Suprapubic skin (tissue), 4 donors: ENCODE results near the gene TNXB. TPM values are rescaled to one million over a fixed set of nuclear protein-coding genes. Genes with fewer than 3 reads are reported as not detected.
"Not testable (repeated sequence)": the region's sequence is repeated elsewhere in the genome, so short reads cannot be mapped to it uniquely, and the experiment has no call there.

Experiments used
- DNase-seq, 2 donors: peaks; one replicate each; pipeline ENCODE4 v3.0.0-alpha.2; 2019; ENCODE audit warnings: low spot score in 2 of 2
- H3K27ac ChIP-seq: fragments of 200-600 bp; sonication (generic); one replicate; pipeline ENCODE4 v1.5.1; 2019
- H3K27me3 ChIP-seq: fragments of 200-600 bp; sonication (generic); one replicate; pipeline ENCODE4 v1.5.1; 2019
- H3K36me3 ChIP-seq: fragments of 200-600 bp; sonication (generic); one replicate; pipeline ENCODE4 v1.5.1; 2019
- H3K4me1 ChIP-seq: fragments of 200-600 bp; sonication (generic); one replicate; pipeline ENCODE4 v1.5.1; 2019
- H3K4me3 ChIP-seq: fragments of 200-600 bp; sonication (generic); one replicate; pipeline ENCODE4 v1.5.1; 2019; ENCODE audit warnings: mild to moderate bottlenecking
- H3K9me3 ChIP-seq: fragments of 200-600 bp; sonication (generic); one replicate; pipeline ENCODE4 v1.5.1; 2019
- EP300 ChIP-seq: sonication (generic); formaldehyde crosslinking; IDR thresholded peaks from one replicate; pipeline ENCODE4 v1.6.1; 2017; ENCODE audit warnings: antibody characterized with exemption
- POLR2A ChIP-seq, 2 donors: fragments of 450-650 bp; IDR thresholded peaks; one replicate each; pipeline ENCODE4 v1.6.1; 2017; ENCODE audit warnings: antibody characterized with exemption in 2 of 2, mild to moderate bottlenecking in 2 of 2, moderate library complexity in 2 of 2
- POLR2AphosphoS5 ChIP-seq, 3 donors: sonication (generic); formaldehyde crosslinking; IDR thresholded peaks; one replicate each; pipeline ENCODE4 v1.6.1; 2017; ENCODE audit warnings: antibody characterized with exemption in 3 of 3
- WGBS: methylation state at CpG from one replicate; pipeline ENCODE4 v1.1.5; 2018; 5-methylcytosine and 5-hydroxymethylcytosine counted together
- total RNA-seq, 4 donors: library from RNA; depleted of rRNA; stranded (reverse); fragments of >200 nt; gene quantifications; one replicate each; pipeline ENCODE4 v1.1.0, GENCODE V29; 2016
- TF ChIP-seq, protein P1 (sequence below), 2 donors: fragments of 200-600 bp in 1 of 2; fragments of 450-650 bp in 1 of 2; sonication (generic) in 1 of 2; IDR thresholded peaks; one replicate each; pipeline ENCODE4 v1.5.1; 2016 to 2019; ENCODE audit warnings: antibody characterized with exemption in 2 of 2, mild to moderate bottlenecking in 1 of 2, moderate library complexity in 1 of 2

Gene TNXB
- total RNA-seq, 4 donors from 2014 or later: 25.7 to 52.5 (median 40.2) TPM

DNA sequence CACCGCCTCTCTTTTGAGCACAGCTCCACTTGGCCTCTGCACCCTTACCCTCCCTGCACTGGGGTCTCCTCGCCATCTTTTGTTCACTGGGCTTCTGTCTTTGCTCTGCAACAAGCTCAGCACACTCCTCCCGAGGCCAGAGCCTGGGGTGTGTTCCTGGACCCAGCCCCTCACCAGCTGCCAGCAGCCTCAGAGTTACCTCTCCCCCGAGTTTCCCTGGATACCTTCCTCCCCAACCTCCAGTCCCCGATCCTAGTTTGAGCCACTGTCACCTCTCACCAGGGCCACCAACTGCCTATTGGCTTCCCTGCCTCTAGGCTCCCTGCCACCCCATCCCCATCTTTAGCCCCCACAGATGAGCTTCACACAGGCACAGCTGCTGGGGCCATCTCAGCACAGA lies 58.6 kb downstream of the TNXB start:
- TF ChIP-seq POLR2AphosphoS5 (IDR thresholded peaks at IDR 0.05) (no peak), EP300 (no peak), POLR2A (IDR thresholded peaks at IDR 0.05) (no peak)
- TF ChIP-seq, protein P1, sequence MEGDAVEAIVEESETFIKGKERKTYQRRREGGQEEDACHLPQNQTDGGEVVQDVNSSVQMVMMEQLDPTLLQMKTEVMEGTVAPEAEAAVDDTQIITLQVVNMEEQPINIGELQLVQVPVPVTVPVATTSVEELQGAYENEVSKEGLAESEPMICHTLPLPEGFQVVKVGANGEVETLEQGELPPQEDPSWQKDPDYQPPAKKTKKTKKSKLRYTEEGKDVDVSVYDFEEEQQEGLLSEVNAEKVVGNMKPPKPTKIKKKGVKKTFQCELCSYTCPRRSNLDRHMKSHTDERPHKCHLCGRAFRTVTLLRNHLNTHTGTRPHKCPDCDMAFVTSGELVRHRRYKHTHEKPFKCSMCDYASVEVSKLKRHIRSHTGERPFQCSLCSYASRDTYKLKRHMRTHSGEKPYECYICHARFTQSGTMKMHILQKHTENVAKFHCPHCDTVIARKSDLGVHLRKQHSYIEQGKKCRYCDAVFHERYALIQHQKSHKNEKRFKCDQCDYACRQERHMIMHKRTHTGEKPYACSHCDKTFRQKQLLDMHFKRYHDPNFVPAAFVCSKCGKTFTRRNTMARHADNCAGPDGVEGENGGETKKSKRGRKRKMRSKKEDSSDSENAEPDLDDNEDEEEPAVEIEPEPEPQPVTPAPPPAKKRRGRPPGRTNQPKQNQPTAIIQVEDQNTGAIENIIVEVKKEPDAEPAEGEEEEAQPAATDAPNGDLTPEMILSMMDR (IDR thresholded peaks at IDR 0.05): no peak
- peak in 1 of 2 donors; percentile 50 for DNase-seq
- peaks cover 30% of the 10 kb centered on the region for H3K4me1 ChIP-seq
- H3K27me3 ChIP-seq: no peaks in the 10 kb centered on the region
- peak overlapping the region; percentile 6 for H3K27ac ChIP-seq
- no peak overlapping the region for H3K4me3 ChIP-seq
- 71% methylated on average over 5 of the region's 5 CpGs for WGBS
- H3K36me3 ChIP-seq: peaks cover 16% of the 10 kb centered on the region
- no peaks in the 10 kb centered on the region for H3K9me3 ChIP-seq

DNA sequence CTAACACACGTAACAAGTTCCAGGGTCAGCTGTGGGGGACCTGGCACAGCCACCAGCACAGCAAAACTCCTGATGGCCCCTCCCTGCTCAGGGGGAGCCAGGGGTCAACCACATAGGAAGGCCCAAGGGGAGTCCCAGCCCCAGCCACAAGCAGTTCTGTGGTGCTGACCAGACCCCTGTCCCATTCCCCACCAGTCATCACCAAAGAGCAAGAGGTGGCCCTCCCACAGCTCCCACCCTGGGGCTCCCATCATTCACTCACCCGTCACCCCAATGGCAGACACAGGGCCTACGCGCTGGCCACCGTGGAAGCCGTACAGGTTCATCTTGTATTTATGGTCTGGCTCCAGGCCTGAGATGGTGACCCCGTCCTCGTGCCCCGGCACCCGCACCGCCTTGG lies 59.4 kb downstream of the TNXB start:
- H3K4me1 ChIP-seq: peaks cover 30% of the 10 kb centered on the region
- 91% methylated on average over 1 of the region's 11 CpGs for WGBS
- H3K27ac ChIP-seq: peak overlapping the region; percentile 45
- not testable (repeated sequence) for H3K27me3 ChIP-seq, DNase-seq, H3K9me3 ChIP-seq, H3K4me3 ChIP-seq
- H3K36me3 ChIP-seq: peaks cover 14% of the 10 kb centered on the region

DNA sequence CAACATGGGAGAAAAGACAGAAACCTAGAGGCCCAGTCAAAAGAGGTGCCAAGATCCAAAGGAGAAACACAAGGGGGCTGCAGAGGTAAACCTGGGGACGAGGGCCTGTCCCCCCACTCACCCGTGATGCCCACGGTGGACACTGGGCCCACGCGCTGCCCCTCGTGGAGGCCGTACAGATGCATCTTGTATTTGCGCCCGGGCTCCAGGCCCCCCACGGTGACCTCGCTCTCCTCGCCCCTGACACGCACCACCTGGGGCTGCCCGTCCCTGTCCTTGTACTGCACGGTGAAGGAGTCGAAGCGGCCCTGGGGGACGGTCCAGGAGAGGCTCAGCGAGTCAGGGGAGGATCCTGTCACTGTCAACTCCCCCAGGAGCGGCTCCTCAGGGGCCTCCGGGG lies 60.0 kb downstream of the TNXB start:
- H3K27ac ChIP-seq: peak overlapping the region; percentile 45
- H3K27me3 ChIP-seq, H3K36me3 ChIP-seq, H3K4me3 ChIP-seq, H3K9me3 ChIP-seq: not testable (repeated sequence)
- H3K4me1 ChIP-seq: peaks cover 30% of the 10 kb centered on the region
- 92% methylated on average over 20 of the region's 21 CpGs for WGBS
- peak in 1 of 2 donors; percentile 62 for DNase-seq

DNA sequence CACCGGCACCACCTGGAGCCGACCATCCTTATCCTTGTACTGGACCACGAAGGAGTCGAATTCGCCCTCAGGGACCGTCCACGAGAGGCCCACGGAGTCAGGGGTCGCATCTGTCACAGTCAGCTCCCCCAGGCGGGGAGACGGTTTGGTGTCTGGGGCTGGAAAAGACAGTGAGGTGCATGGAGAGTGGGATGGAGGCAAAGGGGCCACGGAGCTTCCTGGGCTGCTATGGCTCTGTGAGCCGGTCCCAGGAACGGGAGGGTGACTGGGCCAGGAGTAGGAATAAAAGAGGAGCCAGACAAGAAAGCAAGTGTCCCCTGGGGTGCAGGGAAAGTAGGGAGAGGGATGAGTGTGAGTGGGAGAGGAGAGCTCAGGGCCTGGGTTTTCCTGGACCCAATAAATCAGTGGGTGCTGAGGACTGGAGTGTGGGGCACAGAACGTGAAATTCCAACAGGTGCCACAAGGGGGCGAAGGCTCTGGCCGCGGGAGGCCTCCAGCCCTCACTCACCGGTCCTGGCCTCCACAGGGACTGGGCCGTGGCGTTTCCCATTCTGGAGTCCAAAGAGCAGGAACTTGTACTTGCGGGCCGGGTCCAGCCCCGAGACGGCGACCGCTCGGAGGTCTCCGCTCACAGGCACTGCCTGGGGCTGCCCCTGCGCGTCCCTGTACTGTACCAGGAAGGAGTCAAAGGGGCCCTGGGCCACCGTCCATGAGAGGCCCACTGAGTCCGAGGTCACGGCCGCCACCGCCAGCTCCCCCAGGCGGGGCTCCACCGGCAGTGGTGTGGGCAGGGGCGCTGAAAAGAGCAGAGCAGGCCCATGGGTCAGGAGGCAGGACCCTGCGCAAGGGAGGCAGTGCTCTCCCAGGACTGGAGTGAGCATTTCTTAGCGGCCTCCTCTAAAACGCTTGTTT lies 61.0 kb downstream of the TNXB start:
- peak overlapping the region; percentile 93 for H3K27ac ChIP-seq
- no peaks in the 10 kb centered on the region for H3K9me3 ChIP-seq
- TF ChIP-seq EP300: no peak
- TF ChIP-seq, protein P1 (IDR thresholded peaks at IDR 0.05): peak; percentile 73 to 83
- WGBS: 59% methylated on average over 33 of the region's 42 CpGs
- DNase-seq: peak; percentile 85 to 91
- H3K27me3 ChIP-seq: no peaks in the 10 kb centered on the region
- peaks cover 30% of the 10 kb centered on the region for H3K4me1 ChIP-seq
- H3K4me3 ChIP-seq: no peak overlapping the region
- H3K36me3 ChIP-seq: peaks cover 6% of the 10 kb centered on the region

DNA sequence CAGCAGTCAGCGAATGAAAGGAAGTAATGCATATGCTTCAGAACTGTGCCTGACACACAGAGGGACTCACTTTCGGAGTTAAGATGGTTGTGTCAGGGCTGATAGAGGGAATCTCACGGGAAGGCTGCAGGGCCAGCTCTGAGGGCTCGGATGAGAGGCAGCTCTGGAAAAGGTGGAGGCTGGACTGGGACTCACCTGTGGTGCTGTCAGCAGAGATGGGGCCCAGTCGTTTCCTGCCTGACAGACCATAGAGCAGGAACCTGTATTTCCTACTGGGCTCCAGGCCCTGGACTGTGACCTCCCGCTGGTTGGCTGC lies 61.6 kb downstream of the TNXB start:
- no peak overlapping the region for H3K4me3 ChIP-seq
- peaks cover 2% of the 10 kb centered on the region for H3K36me3 ChIP-seq
- DNase-seq: no peak
- 58% methylated on average over 4 of the region's 6 CpGs for WGBS
- TF ChIP-seq POLR2A (IDR thresholded peaks at IDR 0.05): no peak
- no peaks in the 10 kb centered on the region for H3K27me3 ChIP-seq
- H3K27ac ChIP-seq: peak overlapping the region; percentile 93
- H3K9me3 ChIP-seq: no peaks in the 10 kb centered on the region
- peaks cover 30% of the 10 kb centered on the region for H3K4me1 ChIP-seq

DNA sequence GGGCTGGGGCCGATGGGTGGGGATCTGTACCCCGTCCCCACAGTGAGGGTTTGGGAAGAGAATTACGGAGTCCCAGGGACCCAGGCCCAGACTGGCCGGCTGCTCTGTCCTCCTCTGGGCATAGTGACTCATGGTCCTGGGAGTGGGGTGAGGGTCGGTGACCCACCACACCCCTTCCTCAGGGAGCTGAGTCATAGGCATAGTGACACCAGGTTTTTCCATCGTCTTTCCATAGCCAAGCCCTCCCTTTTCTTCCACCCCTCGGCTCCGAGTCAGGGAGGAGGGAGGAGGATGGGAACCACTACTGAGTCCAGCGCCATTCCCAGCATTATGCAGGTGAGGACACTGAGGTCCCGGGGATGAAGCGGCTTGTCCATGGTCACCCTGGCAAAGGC lies 62.1 kb downstream of the TNXB start:
- no peak for DNase-seq
- H3K27me3 ChIP-seq: no peaks in the 10 kb centered on the region
- peak overlapping the region; percentile 93 for H3K27ac ChIP-seq
- H3K4me1 ChIP-seq: peaks cover 30% of the 10 kb centered on the region
- no peak overlapping the region for H3K4me3 ChIP-seq
- 80% methylated on average over 3 of the region's 11 CpGs for WGBS
- TF ChIP-seq EP300 (no peak), POLR2A (IDR thresholded peaks at IDR 0.05) (peak in 1 of 2 donors; percentile 8), POLR2AphosphoS5 (IDR thresholded peaks at IDR 0.05) (peak in 1 of 3 donors; percentile 59)
- TF ChIP-seq, protein P1 (IDR thresholded peaks at IDR 0.05): no peak
- H3K9me3 ChIP-seq: no peaks in the 10 kb centered on the region
- no peaks in the 10 kb centered on the region for H3K36me3 ChIP-seq
